HG02852 (cell line): Measurements from ENCODE around the gene COQ8A.

ENCODE experiments used
- ATAC-seq: cut with Tn5 transposase; IDR thresholded peaks from one replicate; pipeline ENCODE4 v1.9.1; 2021; ENCODE audit warnings: mild to moderate bottlenecking, moderate library complexity; ENCODE audit not compliant: unreplicated experiment

COQ8A gene

DNA sequence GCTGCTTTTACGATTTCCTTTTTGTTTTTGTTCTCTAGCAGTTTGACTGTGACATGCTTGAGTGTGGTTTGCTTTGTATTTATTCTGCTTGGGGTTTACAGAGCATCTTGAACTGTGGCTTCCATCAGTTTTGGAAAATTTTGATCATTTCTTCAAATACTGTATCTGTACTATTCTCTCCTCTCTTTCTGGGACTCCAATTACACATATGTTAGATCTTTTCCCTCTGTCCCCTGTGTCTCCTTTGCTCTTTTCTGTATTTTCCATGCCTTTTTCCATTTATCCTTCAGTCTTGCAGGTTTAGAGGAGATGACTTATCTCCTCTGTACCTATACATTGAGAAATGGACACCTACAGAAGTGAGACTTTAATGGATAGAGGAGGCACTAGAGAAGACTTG, 31.7 kb downstream of the COQ8A start:
- ATAC-seq = no peak

DNA sequence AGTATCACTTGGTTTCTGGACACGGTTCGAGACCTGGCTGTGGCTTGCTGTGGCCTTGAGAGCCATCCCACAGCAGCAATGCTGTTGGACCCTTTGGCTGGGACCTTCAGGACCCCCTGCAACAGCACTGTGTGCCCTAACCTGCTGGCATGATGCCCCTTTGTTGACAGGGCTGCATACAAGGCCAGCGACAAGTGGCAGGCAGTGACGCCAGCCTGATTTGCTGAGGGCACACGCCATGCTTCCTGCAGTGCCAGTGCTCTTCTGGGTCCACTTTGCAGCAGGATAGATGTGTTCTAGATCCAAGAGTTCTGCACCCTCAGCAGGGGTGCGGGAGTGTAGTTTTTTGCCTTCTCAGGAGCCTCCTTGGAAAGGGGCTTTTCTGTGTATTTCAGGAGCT, 32.8 kb downstream of the COQ8A start:
- ATAC-seq = no peak

DNA sequence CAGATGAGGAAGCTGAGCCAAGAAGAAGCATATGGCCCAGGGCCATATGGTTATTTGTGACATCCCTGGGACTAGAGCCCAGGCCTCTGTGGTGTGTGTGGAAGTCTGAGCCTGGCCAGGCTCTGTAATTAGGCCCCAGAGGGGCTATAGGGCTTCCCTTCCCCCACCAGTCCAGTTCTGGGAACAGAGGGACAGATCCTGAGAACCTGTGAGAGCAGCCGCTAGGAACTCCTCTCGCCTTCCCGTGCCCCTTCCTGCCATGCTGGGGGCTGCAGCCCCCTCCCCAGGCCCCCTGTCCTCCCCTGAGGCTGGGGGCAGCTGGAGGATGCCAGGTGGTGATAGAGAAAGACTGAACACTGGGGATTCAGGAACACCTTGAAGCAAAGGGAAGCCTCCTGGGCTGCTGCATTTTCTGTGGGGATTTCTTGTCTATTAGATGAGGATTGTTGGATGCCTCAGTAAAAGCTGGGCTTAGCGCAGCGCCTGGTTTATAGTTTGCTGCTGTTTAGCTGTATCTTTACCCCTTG, 33.3 kb downstream of the COQ8A start:
- ATAC-seq = no peak

DNA sequence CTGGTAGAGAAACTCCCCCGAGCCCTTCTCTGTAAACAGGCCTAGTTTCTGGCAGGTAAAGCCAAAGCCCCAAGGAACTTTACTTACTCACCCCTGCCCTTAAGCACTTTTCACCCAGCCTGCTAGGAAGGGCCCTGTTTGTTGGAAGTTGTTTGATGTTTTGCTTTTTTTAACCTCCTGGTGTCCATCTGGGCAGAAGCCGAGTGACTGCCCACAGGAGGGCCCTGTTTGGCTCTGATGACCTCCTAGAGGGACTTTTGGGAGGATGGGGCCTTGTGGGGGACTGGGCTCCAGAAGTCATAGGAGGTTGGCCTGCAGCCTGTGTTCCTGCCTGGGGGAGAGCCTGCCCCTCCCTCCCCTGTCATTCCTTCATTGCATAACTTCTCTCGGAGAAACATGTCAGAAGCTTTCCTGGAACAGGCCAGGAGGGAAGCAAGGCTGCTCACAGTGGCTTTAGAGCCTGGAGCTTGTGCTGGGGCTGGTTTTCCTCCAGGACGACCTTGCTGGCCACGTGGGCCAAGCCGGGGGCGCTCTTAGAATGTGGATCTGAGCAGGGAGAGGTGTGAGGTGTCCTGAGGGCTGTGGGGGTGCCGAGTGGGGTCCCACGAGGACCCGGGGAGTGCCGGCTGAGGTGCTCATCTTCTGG, 33.9 kb downstream of the COQ8A start:
- no peak for ATAC-seq

- no peak for ATAC-seq
Observed at GRCh38 chr1:226974544-226975258, 34.6 kb downstream of the COQ8A start.

GRCh38 chr1:226975259-226976250, 35.5 kb downstream of the COQ8A start:
- ATAC-seq = no peak

DNA sequence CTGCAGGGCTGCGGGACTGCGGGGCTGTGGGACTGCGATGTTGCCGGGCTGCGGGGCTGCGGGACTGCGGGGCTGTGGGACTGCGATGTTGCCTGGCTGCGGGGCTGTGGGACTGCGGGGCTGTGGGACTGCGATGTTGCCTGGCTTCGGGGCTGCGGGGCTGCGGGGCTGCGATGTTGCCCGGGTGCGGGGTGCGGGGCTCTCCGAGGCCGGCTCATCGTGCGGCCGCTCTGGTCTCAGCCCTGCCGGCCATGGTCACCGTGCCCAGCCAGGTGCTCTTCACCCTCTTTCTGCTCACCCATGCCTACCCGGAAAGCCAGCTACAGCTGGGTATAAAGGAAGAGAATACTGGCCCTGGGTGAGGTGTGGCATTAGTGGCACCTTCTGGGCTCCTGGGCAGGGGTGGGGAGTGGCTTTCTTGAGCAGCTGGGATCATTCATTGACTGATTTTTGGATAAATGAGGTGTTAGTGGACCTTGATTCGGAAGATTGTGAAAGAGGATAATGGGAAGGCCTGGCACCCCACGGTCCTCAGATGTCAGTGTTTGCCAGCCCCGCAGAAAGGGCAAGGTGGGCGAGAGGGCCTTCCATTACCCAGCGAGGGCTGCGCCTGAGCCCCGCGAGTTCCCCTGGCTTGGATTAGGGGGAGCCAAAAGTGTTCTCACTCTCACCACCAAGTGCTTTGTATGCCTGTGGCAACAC, 36.3 kb downstream of the COQ8A start:
- ATAC-seq = no peak

DNA sequence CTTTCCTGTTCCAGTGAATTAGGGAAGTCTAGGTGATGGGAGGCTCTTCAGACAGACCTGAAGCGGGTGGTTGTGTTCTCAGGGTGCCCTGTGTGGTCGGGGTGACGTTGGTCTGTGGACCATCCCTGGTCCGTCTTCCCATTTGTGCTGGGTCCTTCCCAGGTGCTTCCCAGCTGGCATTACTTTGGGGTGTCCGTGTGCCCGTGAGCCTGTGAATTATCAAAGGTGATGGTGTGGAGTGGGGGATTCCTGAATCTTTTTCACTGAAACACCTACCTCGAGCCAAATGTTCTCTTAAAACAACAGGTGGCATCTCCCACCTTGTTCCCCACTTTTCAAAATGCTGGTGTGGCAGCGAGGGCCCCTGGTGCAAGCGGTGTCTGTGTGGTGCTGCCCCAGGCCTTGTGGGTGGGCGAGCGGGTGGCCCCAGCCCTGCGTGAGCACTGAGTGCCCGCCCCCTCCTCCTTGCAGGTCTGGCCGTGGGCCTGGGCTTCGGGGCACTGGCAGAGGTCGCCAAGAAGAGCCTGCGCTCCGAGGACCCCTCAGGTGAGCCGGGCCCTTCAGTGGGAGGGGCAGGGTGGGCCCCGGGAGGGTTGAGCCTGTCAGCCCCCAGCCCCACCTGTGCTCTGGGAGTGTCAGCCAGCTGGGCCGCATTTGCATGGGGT, 37.0 kb downstream of the COQ8A start:
- no peak for ATAC-seq

- no peak for ATAC-seq
Observed at GRCh38 chr1:226977643-226978431, 37.7 kb downstream of the COQ8A start.

DNA sequence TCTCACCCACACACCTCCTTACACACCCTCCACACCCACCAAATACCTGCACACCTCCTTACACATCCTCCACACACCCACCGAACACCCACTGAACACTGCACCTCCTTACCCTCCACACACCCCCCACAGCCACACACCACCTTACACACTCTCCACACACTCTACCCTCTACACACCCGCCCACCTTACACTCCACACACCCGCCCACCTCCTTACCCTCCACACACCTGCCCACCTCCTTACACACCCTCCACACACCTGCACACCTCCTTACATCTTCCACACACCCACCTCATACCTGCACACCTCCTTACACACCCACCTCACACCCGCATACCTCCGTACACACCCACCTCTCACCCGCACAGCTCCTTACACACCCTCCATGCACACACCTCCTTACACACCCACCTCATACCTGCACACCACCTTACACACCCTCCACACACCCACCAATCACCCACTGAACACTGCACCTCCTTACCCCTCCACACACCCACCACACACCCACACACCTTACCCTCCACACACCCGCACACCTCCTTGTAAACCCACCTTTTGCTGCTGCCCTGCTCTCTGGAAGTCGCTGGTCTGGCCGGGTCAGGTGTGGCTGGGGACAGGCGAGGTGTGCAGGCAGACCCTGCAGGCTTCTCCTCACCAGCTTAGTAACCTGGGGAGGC, 38.5 kb downstream of the COQ8A start:
- no peak for ATAC-seq

DNA sequence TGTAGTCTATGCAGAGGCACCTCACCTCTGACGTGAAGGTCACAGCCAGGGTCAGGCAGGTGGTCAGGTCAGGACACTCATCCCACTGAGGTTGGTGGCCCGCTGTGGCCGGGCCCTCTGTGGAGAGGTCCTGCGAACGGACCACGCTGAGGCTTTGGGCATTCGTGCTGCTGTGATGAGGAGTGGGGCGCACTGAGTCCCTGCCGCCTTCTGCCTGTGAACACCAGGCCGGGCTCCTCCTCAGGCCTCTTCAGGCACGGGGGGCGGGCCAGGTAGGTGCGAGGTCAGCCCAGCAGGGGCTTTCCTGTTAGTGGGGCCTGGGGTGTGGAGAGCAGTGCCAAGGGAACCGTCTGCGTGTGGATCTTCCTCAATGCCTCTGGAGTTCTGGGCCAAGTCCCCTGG, 39.0 kb downstream of the COQ8A start:
- no peak for ATAC-seq

DNA sequence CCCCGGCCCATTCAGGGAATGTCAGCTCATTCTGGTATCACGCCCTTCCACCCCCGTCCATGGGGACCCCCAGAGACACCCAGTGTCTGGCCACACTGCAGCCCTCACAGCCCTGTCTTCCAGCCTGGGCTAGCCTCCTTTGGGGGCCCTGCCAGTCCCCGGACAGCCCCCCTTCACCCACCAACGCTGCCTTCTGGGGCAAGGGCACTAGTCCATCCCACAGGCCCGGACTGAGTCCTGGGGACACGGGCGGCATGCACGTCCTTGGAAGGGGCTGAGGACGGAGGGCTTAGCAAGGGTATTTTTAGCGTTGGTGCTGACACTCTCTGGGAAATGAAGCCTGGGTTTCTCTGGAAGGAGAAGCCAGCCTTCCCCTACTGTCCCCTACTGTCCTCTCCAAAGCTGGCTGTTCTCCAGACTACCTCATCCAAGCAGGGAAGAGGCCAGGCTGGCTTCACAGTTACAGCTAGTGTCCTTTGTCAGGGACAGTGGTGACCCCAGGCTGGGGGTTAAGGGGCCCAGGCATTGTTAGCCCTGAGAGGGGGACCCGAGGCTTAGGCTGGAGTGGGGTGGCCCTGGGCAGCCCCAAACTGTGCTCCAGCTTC, 39.5 kb downstream of the COQ8A start:
- ATAC-seq = no peak

- ATAC-seq = no peak
Observed at GRCh38 chr1:226980122-226980560, 40.0 kb downstream of the COQ8A start.

- ATAC-seq = no peak
Observed at GRCh38 chr1:226980565-226981385, 40.7 kb downstream of the COQ8A start.

DNA sequence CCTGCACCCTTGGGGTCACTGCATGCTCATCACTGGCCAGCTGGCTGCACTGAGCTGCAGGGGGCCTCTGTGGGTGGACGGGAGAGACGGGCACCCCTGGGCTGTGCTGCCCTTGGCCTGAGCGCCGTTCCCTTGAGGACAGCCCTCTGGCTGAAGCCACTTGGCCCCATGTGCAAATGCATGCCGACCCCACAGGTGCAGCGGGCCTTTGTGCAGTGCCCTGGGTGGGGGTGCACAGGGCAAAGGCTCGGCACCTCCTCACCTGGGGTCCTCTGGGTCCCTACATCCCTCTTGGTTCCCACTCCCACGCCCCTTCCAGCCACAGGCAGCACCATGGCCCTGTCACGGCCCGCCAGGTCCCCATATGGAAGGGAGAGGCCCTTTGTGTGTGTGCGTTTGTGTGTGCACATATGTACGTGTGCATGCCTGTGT, 41.3 kb downstream of the COQ8A start:
- ATAC-seq = no peak

GRCh38 chr1:226981838-226982237, 41.7 kb downstream of the COQ8A start:
- no peak for ATAC-seq

- no peak for ATAC-seq
Observed at GRCh38 chr1:226982451-226983177, 42.5 kb downstream of the COQ8A start.
